Measurements from ENCODE around the gene GRID2.

GRCh38 chr4:93710101-93710846 lies 1406.5 kb downstream of the GRID2 start:
- TF ChIP-seq CTCF (IDR thresholded peaks at IDR 0.05) (no peak), POLR2A (IDR thresholded peaks at IDR 0.05) (no peak)
